Psoas muscle (tissue), 8 donors: Measurements from ENCODE around the gene PRSS38. TPM values are rescaled to one million over a fixed set of nuclear protein-coding genes. Genes with fewer than 3 reads are reported as not detected.

Source experiments
- ATAC-seq, 4 donors: fragments of 200-7000 bp; cut with Tn5 transposase; one replicate each; pipeline ENCODE4 v1.9.1; 2020; ENCODE audit warnings: moderate library complexity in 3 of 4, mild to moderate bottlenecking in 2 of 4
- DNase-seq, 2 donors: peaks; one replicate each; pipeline ENCODE4 v3.0.0-alpha.2; 2020
- H3K27ac ChIP-seq: fragments of 200-600 bp; one replicate; pipeline ENCODE4 v1.8.0; 2022
- H3K27me3 ChIP-seq, 3 donors: fragments of 200-600 bp in 1 of 3; one replicate each; pipeline versions ENCODE4 v1.6.1 to v1.8.0; 2013 to 2022; ENCODE audit warnings: low read length in 2 of 3, mild to moderate bottlenecking in 2 of 3, moderate library complexity in 1 of 3; ENCODE audit not compliant: insufficient read depth in 3 of 3
- H3K36me3 ChIP-seq, 2 donors: fragments of 200-600 bp in 1 of 2; one replicate each; pipeline versions ENCODE4 v1.6.1 to v1.8.0; 2013 to 2022; ENCODE audit warnings: low read depth in 1 of 2, mild to moderate bottlenecking in 1 of 2, moderate library complexity in 1 of 2; ENCODE audit not compliant: insufficient read depth in 1 of 2
- H3K4me1 ChIP-seq: fragments of 200-600 bp; one replicate; pipeline ENCODE4 v1.8.0; 2022
- H3K4me3 ChIP-seq: fragments of 200-600 bp; one replicate; pipeline ENCODE4 v1.8.0; 2022; ENCODE audit warnings: mild to moderate bottlenecking
- H3K9me3 ChIP-seq: fragments of 200-600 bp; one replicate; pipeline ENCODE4 v1.8.0; 2022
- WGBS, 3 donors: extraction: QIAGEN DNeasy Blood & Tissue Kit; methylation state at CpG; one replicate each; pipeline versions ENCODE4 v1.1.6 to v1.1.7; 2013; 5-methylcytosine and 5-hydroxymethylcytosine counted together
- intact Hi-C, 2 donors: fragments of 100-400 bp; cut with DNase I; formaldehyde crosslinking; loops; one replicate each; pipeline versions ENCODE4 v1.11.0 to v1.14.2; 2022
- polyA plus RNA-seq, 3 donors: library from polyadenylated mRNA; stranded (reverse); fragments of 200-250 nt; gene quantifications; one replicate each; pipeline ENCODE4 v1.2.3, GENCODE V29; 2013
- total RNA-seq, 4 donors: library from RNA; stranded (reverse); fragmentation: NEBNext Ultra II Directional in 2 of 4; extraction: Animal tissue kit (Norgen Biotek cat#: 25700) in 2 of 4; gene quantifications; one replicate each; pipeline versions ENCODE4 v1.2.1 to v1.2.4, GENCODE V29; 2021 to 2023
- TF ChIP-seq, protein P1 (sequence below): fragments of 200-600 bp; IDR thresholded peaks from one replicate; pipeline ENCODE4 v1.8.0; 2022; ENCODE audit warnings: antibody characterized with exemption
- donor health status: healthy with polysubstance abuse.
- donor health status: DM: no; HTN: no; CAD: no; lungs with moderate emphysema.
- donor health status: Bipolar disorder and iron deficiency.
- donor health status: healthy.
- donor health status: DM: yes; HTN: yes; CAD: no.
- donor health status: DM: no; HTN: no; CAD: no.
- donor health status: DM: no; HTN: no; CAD: no.
- donor health status: DM: yes; HTN: yes; CAD: no.

PRSS38 gene
- total and polyA plus RNA-seq, 7 donors = not detected

- H3K27ac ChIP-seq = no peak overlapping the region
- no peak for DNase-seq
- intact Hi-C loops = loop anchor here in 1 of 2 donors (10.0 kb wide), 1 partner anchor 307 kb away; no protein-coding TSS in a partner anchor
- no peaks in the 10 kb centered on the region for H3K27me3 ChIP-seq
- no peak for ATAC-seq
- H3K36me3 ChIP-seq = peaks cover 10 to 39% of the 10 kb centered on the region in 2 donors
- TF ChIP-seq, protein P1, sequence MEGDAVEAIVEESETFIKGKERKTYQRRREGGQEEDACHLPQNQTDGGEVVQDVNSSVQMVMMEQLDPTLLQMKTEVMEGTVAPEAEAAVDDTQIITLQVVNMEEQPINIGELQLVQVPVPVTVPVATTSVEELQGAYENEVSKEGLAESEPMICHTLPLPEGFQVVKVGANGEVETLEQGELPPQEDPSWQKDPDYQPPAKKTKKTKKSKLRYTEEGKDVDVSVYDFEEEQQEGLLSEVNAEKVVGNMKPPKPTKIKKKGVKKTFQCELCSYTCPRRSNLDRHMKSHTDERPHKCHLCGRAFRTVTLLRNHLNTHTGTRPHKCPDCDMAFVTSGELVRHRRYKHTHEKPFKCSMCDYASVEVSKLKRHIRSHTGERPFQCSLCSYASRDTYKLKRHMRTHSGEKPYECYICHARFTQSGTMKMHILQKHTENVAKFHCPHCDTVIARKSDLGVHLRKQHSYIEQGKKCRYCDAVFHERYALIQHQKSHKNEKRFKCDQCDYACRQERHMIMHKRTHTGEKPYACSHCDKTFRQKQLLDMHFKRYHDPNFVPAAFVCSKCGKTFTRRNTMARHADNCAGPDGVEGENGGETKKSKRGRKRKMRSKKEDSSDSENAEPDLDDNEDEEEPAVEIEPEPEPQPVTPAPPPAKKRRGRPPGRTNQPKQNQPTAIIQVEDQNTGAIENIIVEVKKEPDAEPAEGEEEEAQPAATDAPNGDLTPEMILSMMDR = no peak
- peaks cover 12% of the 10 kb centered on the region for H3K4me1 ChIP-seq
- H3K4me3 ChIP-seq = no peak overlapping the region
- WGBS, 3 donors = 92 to 96% (median 93%) methylated on average over 7 of the region's 7 CpGs
- H3K9me3 ChIP-seq = no peaks in the 10 kb centered on the region
Observed at GRCh38 chr1:227768125-227768439, 47.4 kb upstream of the PRSS38 start.

- DNase-seq = no peak
- 89 to 95% (median 94%) methylated on average over 6 of the region's 6 CpGs for WGBS, 3 donors
- TF ChIP-seq, protein P1 = no peak
- intact Hi-C loops = loop anchor here in 1 of 2 donors (10.0 kb wide), 1 partner anchor 306 kb away; no protein-coding TSS in a partner anchor
- ATAC-seq = no peak
- Histone ChIP-seq H3K27ac (no peak overlapping the region), H3K27me3 (no peaks in the 10 kb centered on the region), H3K4me3 (no peak overlapping the region), H3K9me3 (no peaks in the 10 kb centered on the region), H3K36me3 (peaks cover 10 to 39% of the 10 kb centered on the region in 2 donors), H3K4me1 (peaks cover 7% of the 10 kb centered on the region)
Observed at GRCh38 chr1:227768640-227769039, 46.8 kb upstream of the PRSS38 start.

GRCh38 chr1:227769047-227769935, 46.2 kb upstream of the PRSS38 start:
- no peak overlapping the region for H3K27ac ChIP-seq
- H3K9me3 ChIP-seq = no peaks in the 10 kb centered on the region
- TF ChIP-seq, protein P1 = no peak
- 92 to 94% (median 92%) methylated on average over 20 of the region's 20 CpGs for WGBS, 3 donors
- intact Hi-C loops = loop anchor here in 1 of 2 donors (10.0 kb wide), 1 partner anchor 306 kb away; no protein-coding TSS in a partner anchor
- no peak overlapping the region for H3K4me3 ChIP-seq
- H3K4me1 ChIP-seq = peaks cover under 1% of the 10 kb centered on the region
- ATAC-seq = no peak
- peak in 1 of 2 donors; percentile 35 for DNase-seq
- peaks cover 10 to 40% of the 10 kb centered on the region in 2 donors for H3K36me3 ChIP-seq
- H3K27me3 ChIP-seq = no peaks in the 10 kb centered on the region

- H3K9me3 ChIP-seq = no peaks in the 10 kb centered on the region
- H3K27ac ChIP-seq = no peak overlapping the region
- peaks cover 10 to 47% of the 10 kb centered on the region in 2 donors for H3K36me3 ChIP-seq
- DNase-seq (peak in 1 of 2 donors; percentile 30), ATAC-seq (no peak)
- H3K4me1 ChIP-seq = no peaks in the 10 kb centered on the region
- intact Hi-C loops = loop anchor here in 1 of 2 donors (10.0 kb wide), 1 partner anchor 305 kb away; no protein-coding TSS in a partner anchor
- 91 to 97% (median 92%) methylated on average over 15 of the region's 15 CpGs for WGBS, 3 donors
- no peak overlapping the region for H3K4me3 ChIP-seq
- TF ChIP-seq, protein P1 = no peak
- no peaks in the 10 kb centered on the region for H3K27me3 ChIP-seq
Observed at GRCh38 chr1:227769936-227770494, 45.5 kb upstream of the PRSS38 start.
